Ectodermal cell (in vitro differentiated cells): Measurements from ENCODE around the gene FXYD3. TPM values are rescaled to one million over a fixed set of nuclear protein-coding genes. Genes with fewer than 3 reads are reported as not detected.

Source experiments
- H3K27ac ChIP-seq: 2 replicates; pipeline ENCODE4 v1.7.0; 2013; ENCODE audit warnings: mild to moderate bottlenecking, low read depth, low read length; ENCODE audit not compliant: insufficient read depth, poor library complexity, severe bottlenecking
- H3K27me3 ChIP-seq: 2 replicates; pipeline ENCODE4 v1.7.0; 2013; ENCODE audit warnings: mild to moderate bottlenecking, low read length; ENCODE audit not compliant: insufficient read depth, control insufficient read depth, poor library complexity, severe bottlenecking
- H3K36me3 ChIP-seq: one replicate; pipeline ENCODE4 v1.7.0; 2013; ENCODE audit warnings: low read length; ENCODE audit not compliant: control insufficient read depth, insufficient read depth
- H3K4me1 ChIP-seq: one replicate; pipeline ENCODE4 v1.7.0; 2013; ENCODE audit warnings: low read length; ENCODE audit not compliant: control insufficient read depth, insufficient read depth
- H3K4me3 ChIP-seq: 2 replicates; pipeline ENCODE4 v1.7.0; 2013; ENCODE audit warnings: low read depth, low read length, control low read depth; ENCODE audit not compliant: insufficient read depth
- H3K9me3 ChIP-seq: 2 replicates; pipeline ENCODE4 v1.7.0; 2013; ENCODE audit warnings: mild to moderate bottlenecking, low read length, moderate library complexity; ENCODE audit not compliant: control insufficient read depth
- WGBS, 2 experiments: methylation state at CpG; one replicate each; pipeline ENCODE4 v1.1.7; 2013; ENCODE audit warnings: missing lambda C conversion rate in 2 of 2; 5-methylcytosine and 5-hydroxymethylcytosine counted together
- polyA plus RNA-seq, 4 experiments: library from polyadenylated mRNA; stranded (reverse); fragments of 50-300 nt; gene quantifications; one replicate each; pipeline ENCODE4 v1.2.3, GENCODE V29; 2013

FXYD3 gene
- polyA plus RNA-seq (2013, experiment 1 of 4) = not detected
- not detected for polyA plus RNA-seq (2013, experiment 2 of 4)
- polyA plus RNA-seq (2013, experiment 3 of 4) = not detected
- not detected for polyA plus RNA-seq (2013, experiment 4 of 4)

- H3K36me3 ChIP-seq = no peaks in the 10 kb centered on the region
- WGBS, 2 experiments = 69 to 71% methylated on average over 14 of the region's 14 CpGs
- no peaks in the 10 kb centered on the region for H3K9me3 ChIP-seq
- H3K4me1 ChIP-seq = peaks cover 20% of the 10 kb centered on the region
- H3K27me3 ChIP-seq = no peaks in the 10 kb centered on the region
- H3K27ac ChIP-seq = no peak within 1 kb of the TSS
- H3K4me3 ChIP-seq = peak within 1 kb of the TSS; percentile 3
Observed at GRCh38 chr19:35115177-35115951, at the start of gene FXYD3. Gene FXYD3 (plus strand): TSS chr19:35115823. CDS start chr19:35119377, 3,554 bp downstream.

GRCh38 chr19:35066121-35066520, 49.5 kb upstream of the FXYD3 start:
- WGBS, 2 experiments = 94 to 95% methylated on average over 15 of the region's 15 CpGs
- H3K9me3 ChIP-seq = no peaks in the 10 kb centered on the region
- no peak overlapping the region for H3K4me3 ChIP-seq
- peaks cover 13% of the 10 kb centered on the region for H3K4me1 ChIP-seq
- H3K27ac ChIP-seq = no peak overlapping the region
- no peaks in the 10 kb centered on the region for H3K27me3 ChIP-seq
- H3K36me3 ChIP-seq = no peaks in the 10 kb centered on the region

GRCh38 chr19:35066691-35067563, 48.7 kb upstream of the FXYD3 start:
- Histone ChIP-seq H3K4me1 (peaks cover 13% of the 10 kb centered on the region), H3K9me3 (no peaks in the 10 kb centered on the region), H3K36me3 (no peaks in the 10 kb centered on the region), H3K27me3 (no peaks in the 10 kb centered on the region), H3K4me3 (no peak overlapping the region), H3K27ac (no peak overlapping the region)
- 45 to 49% methylated on average over 14 of the region's 14 CpGs for WGBS, 2 experiments

GRCh38 chr19:35068941-35069634, 46.5 kb upstream of the FXYD3 start:
- Histone ChIP-seq H3K4me1 (peaks cover 13% of the 10 kb centered on the region), H3K27ac (no peak overlapping the region)
- 62% methylated on average over 10 of the region's 10 CpGs for WGBS, 2 experiments

GRCh38 chr19:35069696-35070095, 45.9 kb upstream of the FXYD3 start:
- Histone ChIP-seq H3K4me3 (no peak overlapping the region), H3K27ac (no peak overlapping the region), H3K9me3 (no peaks in the 10 kb centered on the region), H3K36me3 (no peaks in the 10 kb centered on the region), H3K27me3 (no peaks in the 10 kb centered on the region), H3K4me1 (peaks cover 13% of the 10 kb centered on the region)
- 94 to 100% methylated on average over 1 of the region's 1 CpG for WGBS, 2 experiments

More at GRCh38 chr19:35068941-35069634, 46.5 kb upstream of the FXYD3 start:
- Histone ChIP-seq H3K36me3 (no peaks in the 10 kb centered on the region), H3K9me3 (no peaks in the 10 kb centered on the region), H3K27me3 (no peaks in the 10 kb centered on the region), H3K4me3 (no peak overlapping the region)

- no peaks in the 10 kb centered on the region for H3K27me3 ChIP-seq
- peaks cover 13% of the 10 kb centered on the region for H3K4me1 ChIP-seq
- H3K9me3 ChIP-seq = no peaks in the 10 kb centered on the region
- H3K27ac ChIP-seq = no peak overlapping the region
- no peaks in the 10 kb centered on the region for H3K36me3 ChIP-seq
- H3K4me3 ChIP-seq = no peak overlapping the region
- 93 to 96% methylated on average over 3 of the region's 3 CpGs for WGBS, 2 experiments
Observed at GRCh38 chr19:35070471-35070870, 45.2 kb upstream of the FXYD3 start.

GRCh38 chr19:35073516-35073915, 42.1 kb upstream of the FXYD3 start:
- H3K4me1 ChIP-seq = peaks cover 9% of the 10 kb centered on the region
- H3K4me3 ChIP-seq = no peak overlapping the region
- no peaks in the 10 kb centered on the region for H3K36me3 ChIP-seq
- H3K27me3 ChIP-seq = no peaks in the 10 kb centered on the region
- H3K9me3 ChIP-seq = no peaks in the 10 kb centered on the region
- WGBS, 2 experiments = 89 to 90% methylated on average over 10 of the region's 10 CpGs
- no peak overlapping the region for H3K27ac ChIP-seq

- H3K36me3 ChIP-seq = no peaks in the 10 kb centered on the region
- H3K9me3 ChIP-seq = no peaks in the 10 kb centered on the region
- peaks cover 5% of the 10 kb centered on the region for H3K4me1 ChIP-seq
- no peak overlapping the region for H3K4me3 ChIP-seq
- no peaks in the 10 kb centered on the region for H3K27me3 ChIP-seq
- 79 to 85% methylated on average over 8 of the region's 8 CpGs for WGBS, 2 experiments
- no peak overlapping the region for H3K27ac ChIP-seq
Observed at GRCh38 chr19:35073941-35074340, 41.7 kb upstream of the FXYD3 start.

GRCh38 chr19:35074426-35075201, 41.0 kb upstream of the FXYD3 start:
- no peaks in the 10 kb centered on the region for H3K9me3 ChIP-seq
- WGBS, 2 experiments = 90 to 91% methylated on average over 21 of the region's 21 CpGs
- H3K27me3 ChIP-seq = no peaks in the 10 kb centered on the region
- H3K4me1 ChIP-seq = no peaks in the 10 kb centered on the region
- no peak overlapping the region for H3K4me3 ChIP-seq
- no peak overlapping the region for H3K27ac ChIP-seq
- H3K36me3 ChIP-seq = no peaks in the 10 kb centered on the region
